ENCODE results near the gene OXGR1.
"Not testable (repeated sequence)": the region's sequence is repeated elsewhere in the genome, so short reads cannot be mapped to it uniquely, and the experiment has no call there.

The OXGR1 gene

DNA sequence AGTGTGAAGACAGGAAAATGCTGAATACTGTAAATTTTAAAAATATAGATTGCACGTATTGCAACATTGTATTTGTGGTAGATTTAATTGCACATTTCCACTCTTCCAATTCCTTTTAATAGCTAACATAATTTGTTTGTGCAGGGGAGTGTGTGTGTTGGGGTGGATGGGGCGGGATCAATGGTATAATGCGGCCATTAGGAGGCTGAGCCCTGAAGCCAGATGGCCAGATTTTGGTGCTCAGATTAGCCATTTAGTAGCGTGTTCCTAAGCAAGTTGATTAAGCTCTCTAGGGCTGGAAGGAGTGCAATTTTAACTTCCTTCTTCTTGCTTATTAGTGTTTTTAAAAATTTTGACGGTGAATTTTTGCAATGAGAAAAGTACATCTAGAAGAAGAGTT, 5.8 kb downstream of the OXGR1 start:
- Histone ChIP-seq H3K4me1 (ENCODE audit: control insufficient read depth, insufficient read depth, low read length) (peaks cover 2% of the 10 kb centered on the region), H3K27me3 (ENCODE audit: control insufficient read depth, insufficient read depth, low read length) (peaks cover 22% of the 10 kb centered on the region), H3K4me3 (ENCODE audit: low read depth, low read length) (no peak overlapping the region), H3K9me3 (ENCODE audit: control insufficient read depth, insufficient read depth, low read length) (no peaks in the 10 kb centered on the region), H3K36me3 (ENCODE audit: control insufficient read depth, insufficient read depth, low read length) (no peaks in the 10 kb centered on the region), H3K9ac (ENCODE audit: low read depth, low read length) (no peak overlapping the region)

DNA sequence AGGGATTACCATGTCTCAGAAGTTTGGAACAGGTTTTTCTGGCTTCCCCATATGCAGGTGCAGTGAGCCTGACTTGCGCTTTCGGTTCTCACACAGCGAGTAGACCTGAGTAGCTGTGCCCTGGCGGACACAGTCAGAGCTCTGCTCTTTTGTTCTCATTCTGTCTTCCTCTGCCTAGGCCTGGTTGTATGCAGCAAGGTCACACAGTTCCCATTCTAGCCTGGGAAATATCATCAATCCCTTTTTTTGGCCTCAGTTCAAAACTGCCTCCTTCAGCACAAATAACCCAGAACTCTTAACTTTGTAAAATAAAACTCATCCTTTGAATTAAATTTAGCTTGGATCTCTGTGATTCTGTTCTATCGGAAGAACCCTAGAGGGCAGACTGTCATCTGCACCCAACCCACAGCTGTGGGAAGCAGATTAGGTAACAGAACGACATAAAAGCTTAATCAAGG, 10.2 kb downstream of the OXGR1 start:
- no peaks in the 10 kb centered on the region for H3K36me3 ChIP-seq (ENCODE audit: control insufficient read depth, insufficient read depth, low read length)
- H3K4me3 ChIP-seq (ENCODE audit: low read depth, low read length) = peak overlapping the region; percentile 48
- no peak overlapping the region for H3K9ac ChIP-seq (ENCODE audit: low read depth, low read length)
- H3K9me3 ChIP-seq (ENCODE audit: control insufficient read depth, insufficient read depth, low read length) = no peaks in the 10 kb centered on the region
- peaks cover 2% of the 10 kb centered on the region for H3K4me1 ChIP-seq (ENCODE audit: control insufficient read depth, insufficient read depth, low read length)
- peaks cover 5% of the 10 kb centered on the region for H3K27me3 ChIP-seq (ENCODE audit: control insufficient read depth, insufficient read depth, low read length)

DNA sequence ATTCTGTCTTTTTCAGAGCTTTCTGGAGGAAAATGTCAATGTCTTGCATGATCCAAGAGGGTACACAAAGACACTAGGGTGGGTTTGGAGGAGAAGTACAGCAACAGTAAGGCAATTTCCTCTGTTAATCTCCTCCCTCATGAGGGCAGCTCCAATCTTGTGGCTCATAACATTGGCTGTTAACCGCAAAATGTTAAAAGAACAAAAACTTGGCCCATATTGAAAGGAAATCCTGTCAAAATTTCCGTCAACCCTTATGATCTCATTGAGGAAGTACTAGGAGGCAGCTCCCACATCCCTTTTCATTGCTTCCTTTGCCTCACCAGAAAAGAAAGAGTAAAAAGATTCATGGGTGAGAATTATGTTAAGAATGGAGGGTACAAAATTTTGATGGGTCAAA, 11.6 kb downstream of the OXGR1 start:
- Histone ChIP-seq H3K27me3 (ENCODE audit: control insufficient read depth, insufficient read depth, low read length) (peaks cover 5% of the 10 kb centered on the region), H3K4me3 (ENCODE audit: low read depth, low read length) (no peak overlapping the region), H3K36me3 (ENCODE audit: control insufficient read depth, insufficient read depth, low read length) (no peaks in the 10 kb centered on the region)

DNA sequence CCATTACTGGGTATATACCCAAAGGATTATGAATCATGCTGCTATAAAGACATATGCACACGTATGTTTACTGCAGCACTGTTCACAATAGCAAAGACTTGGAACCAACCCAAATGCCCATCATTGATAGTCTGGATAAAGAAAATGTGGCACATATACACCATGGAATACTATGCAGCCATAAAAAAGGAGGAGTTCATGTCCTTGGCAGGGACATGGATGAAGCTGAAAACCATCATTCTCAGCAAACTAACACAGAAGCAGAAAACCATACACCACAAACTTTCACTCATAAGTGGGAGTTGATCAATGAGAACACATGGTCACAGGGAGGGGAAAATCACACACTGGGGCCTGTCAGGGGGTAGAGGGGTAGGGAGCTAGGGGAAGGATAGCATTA, 14.4 kb downstream of the OXGR1 start:
- not testable (repeated sequence) for H3K9ac ChIP-seq (ENCODE audit: low read depth, low read length); H3K36me3 ChIP-seq (ENCODE audit: control insufficient read depth, insufficient read depth, low read length); H3K4me3 ChIP-seq (ENCODE audit: low read depth, low read length); H3K4me1 ChIP-seq (ENCODE audit: control insufficient read depth, insufficient read depth, low read length); H3K27me3 ChIP-seq (ENCODE audit: control insufficient read depth, insufficient read depth, low read length); H3K9me3 ChIP-seq (ENCODE audit: control insufficient read depth, insufficient read depth, low read length)

More for the DNA sequence above, 11.6 kb downstream of the OXGR1 start:
- Histone ChIP-seq H3K9me3 (ENCODE audit: control insufficient read depth, insufficient read depth, low read length) (no peaks in the 10 kb centered on the region), H3K9ac (ENCODE audit: low read depth, low read length) (no peak overlapping the region), H3K4me1 (ENCODE audit: control insufficient read depth, insufficient read depth, low read length) (peaks cover 2% of the 10 kb centered on the region)

DNA sequence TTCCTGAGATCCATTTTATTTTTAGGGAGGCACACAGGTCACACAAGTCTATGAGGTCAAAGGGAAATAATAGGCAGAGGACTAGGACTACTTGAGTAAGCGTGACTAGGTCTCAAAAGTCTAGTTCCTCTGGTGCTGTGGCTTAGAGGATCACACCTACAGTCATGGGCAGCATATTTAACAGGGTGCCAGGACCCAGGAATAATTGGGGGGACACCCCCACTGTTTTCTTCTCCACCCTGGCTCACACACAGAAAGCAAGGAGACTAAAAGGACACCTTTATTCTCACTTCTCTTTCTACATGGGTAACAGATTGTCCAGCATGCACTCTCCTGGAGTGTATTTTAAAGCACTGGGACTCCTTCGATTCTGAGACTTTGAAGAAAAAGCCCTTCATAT, 26.2 kb downstream of the OXGR1 start:
- Histone ChIP-seq H3K9me3 (ENCODE audit: control insufficient read depth, insufficient read depth, low read length) (peaks cover 10% of the 10 kb centered on the region), H3K27me3 (ENCODE audit: control insufficient read depth, insufficient read depth, low read length) (no peaks in the 10 kb centered on the region), H3K4me3 (ENCODE audit: low read depth, low read length) (no peak overlapping the region), H3K36me3 (ENCODE audit: control insufficient read depth, insufficient read depth, low read length) (no peaks in the 10 kb centered on the region), H3K9ac (ENCODE audit: low read depth, low read length) (no peak overlapping the region), H3K4me1 (ENCODE audit: control insufficient read depth, insufficient read depth, low read length) (no peaks in the 10 kb centered on the region)

DNA sequence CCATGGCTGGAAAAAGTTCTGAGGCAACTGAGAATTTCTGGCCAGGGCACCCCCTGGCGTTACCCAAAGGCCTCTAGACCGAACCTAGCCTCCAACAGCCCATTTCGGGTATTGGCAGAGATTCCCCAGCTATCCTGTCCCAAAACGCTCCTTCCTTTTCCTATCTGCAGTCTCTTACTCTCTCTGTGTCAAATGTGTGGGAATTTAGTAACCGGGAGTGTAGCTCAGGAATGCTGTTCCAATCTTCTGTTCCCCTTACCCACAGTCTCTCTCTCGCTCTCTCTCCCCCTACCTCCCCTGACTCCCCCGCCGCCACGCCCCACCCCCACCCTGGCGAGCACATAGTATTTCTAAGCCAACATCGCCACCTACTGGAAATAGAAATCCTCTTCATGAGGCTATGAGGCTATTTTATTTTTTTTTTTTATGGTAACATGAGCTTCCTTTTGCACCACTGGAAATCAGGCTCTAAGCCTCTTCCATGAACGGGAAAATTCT, 27.0 kb downstream of the OXGR1 start:
- H3K9ac ChIP-seq (ENCODE audit: low read depth, low read length) = no peak overlapping the region
- no peaks in the 10 kb centered on the region for H3K4me1 ChIP-seq (ENCODE audit: control insufficient read depth, insufficient read depth, low read length)
- no peaks in the 10 kb centered on the region for H3K36me3 ChIP-seq (ENCODE audit: control insufficient read depth, insufficient read depth, low read length)
- H3K4me3 ChIP-seq (ENCODE audit: low read depth, low read length) = no peak overlapping the region
- no peaks in the 10 kb centered on the region for H3K27me3 ChIP-seq (ENCODE audit: control insufficient read depth, insufficient read depth, low read length)
- H3K9me3 ChIP-seq (ENCODE audit: control insufficient read depth, insufficient read depth, low read length) = peaks cover 10% of the 10 kb centered on the region

DNA sequence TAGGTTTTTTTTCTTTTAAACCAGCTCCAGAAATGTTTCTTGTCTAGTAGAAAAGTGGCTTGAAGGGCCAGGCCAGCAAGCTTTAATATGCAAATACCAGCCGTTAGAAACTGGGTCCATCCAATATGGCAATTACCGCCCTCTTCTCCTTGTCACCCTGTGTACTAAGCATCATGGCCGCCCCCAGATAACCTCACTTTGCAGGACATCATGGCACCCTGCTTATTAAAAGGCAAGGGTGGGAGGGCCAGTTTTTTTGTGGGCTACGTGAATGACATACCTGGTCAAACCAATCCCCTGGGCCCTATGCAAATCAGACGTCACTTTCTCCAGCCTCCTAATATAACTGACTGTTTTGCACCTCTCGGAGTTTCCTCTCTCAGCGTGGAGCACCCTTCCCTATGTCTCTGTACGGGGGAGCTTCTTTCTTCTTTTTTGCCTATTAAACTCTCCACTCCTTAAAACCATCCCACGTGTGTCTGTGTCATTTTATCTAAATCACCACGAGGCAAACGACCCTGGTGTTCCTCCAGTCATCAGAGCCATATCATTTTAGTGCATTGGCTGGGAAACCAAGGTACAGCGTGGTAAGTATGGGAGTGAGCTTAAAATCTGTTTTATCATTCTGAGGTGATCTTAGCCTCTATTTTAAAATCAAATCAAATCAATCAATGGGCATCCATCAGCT, 27.7 kb downstream of the OXGR1 start:
- Histone ChIP-seq H3K4me3 (ENCODE audit: low read depth, low read length) (no peak overlapping the region), H3K9me3 (ENCODE audit: control insufficient read depth, insufficient read depth, low read length) (peaks cover 10% of the 10 kb centered on the region), H3K9ac (ENCODE audit: low read depth, low read length) (no peak overlapping the region), H3K4me1 (ENCODE audit: control insufficient read depth, insufficient read depth, low read length) (no peaks in the 10 kb centered on the region), H3K36me3 (ENCODE audit: control insufficient read depth, insufficient read depth, low read length) (no peaks in the 10 kb centered on the region), H3K27me3 (ENCODE audit: control insufficient read depth, insufficient read depth, low read length) (no peaks in the 10 kb centered on the region)

DNA sequence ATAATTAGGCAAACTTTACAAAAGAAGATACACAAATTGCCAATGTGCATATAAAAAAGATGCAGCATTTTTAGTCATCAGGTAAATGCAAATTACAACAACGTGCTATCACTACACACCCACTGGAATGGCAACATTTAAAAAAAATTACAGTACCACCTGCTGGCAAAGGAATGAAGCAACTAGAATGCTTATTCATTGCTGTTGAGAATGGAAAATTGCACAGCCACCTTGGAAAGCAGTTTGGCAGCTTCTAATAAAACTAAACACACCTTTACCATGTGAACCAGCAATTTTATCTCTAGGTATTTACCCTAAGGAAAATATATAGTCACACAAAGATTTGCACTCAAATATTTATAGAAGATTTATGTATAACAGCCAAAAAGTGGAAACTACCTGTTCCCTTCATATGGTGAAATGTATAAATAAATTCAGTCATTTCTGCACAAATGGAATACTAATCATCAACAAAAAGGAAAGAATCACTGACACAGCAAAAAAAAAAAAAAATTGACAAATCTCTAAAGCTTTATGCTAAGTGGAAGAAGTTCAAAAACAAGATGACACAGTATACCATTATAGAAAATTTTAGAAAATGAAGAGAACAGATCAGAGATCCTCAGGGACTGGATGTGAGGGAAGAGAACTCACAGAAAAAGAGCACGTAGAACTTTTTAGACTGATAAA, 30.3 kb downstream of the OXGR1 start:
- Histone ChIP-seq H3K9me3 (ENCODE audit: control insufficient read depth, insufficient read depth, low read length) (peaks cover 8% of the 10 kb centered on the region), H3K36me3 (ENCODE audit: control insufficient read depth, insufficient read depth, low read length) (no peaks in the 10 kb centered on the region), H3K9ac (ENCODE audit: low read depth, low read length) (no peak overlapping the region), H3K4me1 (ENCODE audit: control insufficient read depth, insufficient read depth, low read length) (no peaks in the 10 kb centered on the region), H3K4me3 (ENCODE audit: low read depth, low read length) (no peak overlapping the region), H3K27me3 (ENCODE audit: control insufficient read depth, insufficient read depth, low read length) (no peaks in the 10 kb centered on the region)

DNA sequence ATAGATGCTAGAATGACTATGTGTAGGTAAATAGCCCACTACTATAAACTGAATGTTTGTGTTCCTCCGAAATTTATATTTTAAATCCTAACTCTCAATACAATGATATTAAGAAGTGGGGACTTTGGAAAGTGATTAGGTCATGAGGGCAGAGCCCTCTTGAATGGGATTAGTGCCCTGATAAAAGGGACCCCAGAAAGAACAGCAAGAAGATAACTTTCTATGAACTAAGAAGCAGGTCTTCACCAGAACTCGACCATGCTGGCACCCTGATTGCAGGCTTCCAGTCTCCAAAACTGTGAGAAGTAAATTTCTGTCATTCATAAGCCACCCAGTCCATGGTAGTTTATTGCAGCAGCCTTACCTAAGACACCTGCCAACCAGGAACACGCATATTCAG, 33.9 kb downstream of the OXGR1 start:
- Histone ChIP-seq H3K36me3 (ENCODE audit: control insufficient read depth, insufficient read depth, low read length) (no peaks in the 10 kb centered on the region), H3K9me3 (ENCODE audit: control insufficient read depth, insufficient read depth, low read length) (no peaks in the 10 kb centered on the region), H3K27me3 (ENCODE audit: control insufficient read depth, insufficient read depth, low read length) (no peaks in the 10 kb centered on the region), H3K9ac (ENCODE audit: low read depth, low read length) (no peak overlapping the region), H3K4me3 (ENCODE audit: low read depth, low read length) (no peak overlapping the region), H3K4me1 (ENCODE audit: control insufficient read depth, insufficient read depth, low read length) (no peaks in the 10 kb centered on the region)

DNA sequence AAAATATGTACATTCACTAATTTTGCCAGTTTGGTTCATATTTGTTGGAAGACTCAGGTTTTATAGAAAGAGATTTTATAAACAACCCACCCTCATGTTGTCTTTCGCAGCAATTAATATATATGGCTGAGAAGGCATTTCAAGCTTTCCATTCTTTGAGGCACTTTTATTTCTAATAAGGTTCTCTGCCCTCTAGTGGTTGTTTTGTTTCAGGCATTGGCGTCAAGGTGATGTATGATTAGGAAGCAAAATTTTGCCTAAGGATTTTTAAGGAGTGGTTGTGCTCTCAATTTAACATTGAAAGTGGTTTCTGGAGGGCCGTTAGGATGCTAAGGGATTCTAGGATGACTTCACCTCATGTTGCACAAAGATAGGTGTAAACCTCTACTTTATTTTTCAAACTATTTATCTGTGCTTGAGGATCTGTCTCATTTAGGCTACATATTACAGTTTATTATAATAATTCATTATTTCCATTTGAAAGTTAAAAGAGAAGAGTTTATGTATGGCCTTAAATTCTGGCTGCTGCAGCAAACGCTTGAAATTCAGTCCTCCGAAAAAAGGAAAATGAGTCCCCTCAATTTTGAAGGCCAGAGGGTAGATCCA, 35.9 kb downstream of the OXGR1 start:
- Histone ChIP-seq H3K27me3 (ENCODE audit: control insufficient read depth, insufficient read depth, low read length) (no peaks in the 10 kb centered on the region), H3K9ac (ENCODE audit: low read depth, low read length) (no peak overlapping the region), H3K4me1 (ENCODE audit: control insufficient read depth, insufficient read depth, low read length) (no peaks in the 10 kb centered on the region), H3K9me3 (ENCODE audit: control insufficient read depth, insufficient read depth, low read length) (no peaks in the 10 kb centered on the region), H3K36me3 (ENCODE audit: control insufficient read depth, insufficient read depth, low read length) (no peaks in the 10 kb centered on the region), H3K4me3 (ENCODE audit: low read depth, low read length) (no peak overlapping the region)

DNA sequence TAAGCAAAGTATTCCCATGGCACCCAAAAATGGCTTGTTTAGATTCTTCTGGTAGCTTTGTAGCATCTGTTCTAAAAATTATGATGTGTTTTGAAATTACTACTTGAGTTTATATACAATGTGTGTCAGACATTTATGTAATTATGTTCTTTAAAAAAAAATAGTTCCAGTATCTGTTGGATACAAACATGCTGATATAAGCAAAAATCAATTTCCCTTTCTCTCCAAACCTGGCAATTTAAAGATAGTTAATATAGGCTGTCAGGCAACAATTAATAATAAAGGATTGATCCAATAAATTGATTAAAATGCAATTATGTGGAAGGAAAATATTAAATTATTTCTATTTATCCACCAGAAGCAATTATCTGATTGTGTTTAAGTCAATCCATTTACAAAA, 41.7 kb downstream of the OXGR1 start:
- H3K9me3 ChIP-seq (ENCODE audit: control insufficient read depth, insufficient read depth, low read length) = no peaks in the 10 kb centered on the region
- no peaks in the 10 kb centered on the region for H3K4me1 ChIP-seq (ENCODE audit: control insufficient read depth, insufficient read depth, low read length)
- no peak overlapping the region for H3K9ac ChIP-seq (ENCODE audit: low read depth, low read length)
- H3K36me3 ChIP-seq (ENCODE audit: control insufficient read depth, insufficient read depth, low read length) = no peaks in the 10 kb centered on the region
- H3K27me3 ChIP-seq (ENCODE audit: control insufficient read depth, insufficient read depth, low read length) = no peaks in the 10 kb centered on the region
- H3K4me3 ChIP-seq (ENCODE audit: low read depth, low read length) = no peak overlapping the region

DNA sequence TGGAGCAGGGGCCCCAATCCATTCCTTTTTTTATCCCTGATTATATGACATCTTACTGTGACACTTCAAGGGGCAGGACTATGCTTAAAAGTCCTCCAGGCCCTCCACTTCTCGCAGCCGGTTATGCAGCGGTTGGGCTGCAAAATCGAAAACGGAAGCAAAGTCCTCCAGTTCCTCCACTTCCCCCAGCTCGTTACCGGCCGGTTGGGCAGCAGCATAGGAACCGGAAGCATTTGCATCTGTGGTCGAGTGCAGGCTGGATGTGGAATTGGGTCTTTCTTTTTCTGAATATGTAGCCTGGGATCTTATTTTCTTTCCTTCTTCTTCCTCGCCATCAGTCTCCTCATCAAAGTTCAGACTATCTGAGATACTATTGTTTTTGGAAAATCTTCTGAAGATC, 46.1 kb downstream of the OXGR1 start:
- H3K36me3 ChIP-seq (ENCODE audit: control insufficient read depth, insufficient read depth, low read length) = no peaks in the 10 kb centered on the region

More for the DNA sequence above, 46.1 kb downstream of the OXGR1 start:
- no peaks in the 10 kb centered on the region for H3K4me1 ChIP-seq (ENCODE audit: control insufficient read depth, insufficient read depth, low read length)
- H3K9ac ChIP-seq (ENCODE audit: low read depth, low read length) = no peak overlapping the region
- H3K9me3 ChIP-seq (ENCODE audit: control insufficient read depth, insufficient read depth, low read length) = no peaks in the 10 kb centered on the region
- H3K4me3 ChIP-seq (ENCODE audit: low read depth, low read length) = no peak overlapping the region
- H3K27me3 ChIP-seq (ENCODE audit: control insufficient read depth, insufficient read depth, low read length) = no peaks in the 10 kb centered on the region

Data from iPS-15b (cell line).